Posterior vena cava (tissue), 2 donors: ENCODE data around the gene SRXN1. TPM values are rescaled to one million over a fixed set of nuclear protein-coding genes. Genes with fewer than 3 reads are reported as not detected.
"Not testable (repeated sequence)": the region's sequence is repeated elsewhere in the genome, so short reads cannot be mapped to it uniquely, and the experiment has no call there.

Source experiments
- DNase-seq: peaks from one replicate; pipeline ENCODE4 v3.0.0-alpha.2; 2020; ENCODE audit warnings: low spot score
- intact Hi-C, 2 donors: fragments of 100-400 bp; cut with DNase I; formaldehyde crosslinking; loops; one replicate each; pipeline versions ENCODE4 v1.14.1 to v1.14.2; 2022 to 2023
- long read RNA-seq, 2 donors: library from polyadenylated mRNA; unstranded; transcript quantifications; one replicate each; pipeline ENCODE4 v2.0.0, GENCODE V29; 2020 to 2021
- total RNA-seq, 2 donors: library from RNA; stranded (reverse); fragmentation: NEBNext Ultra II Directional; extraction: Animal tissue kit (Norgen Biotek cat#: 25700); gene quantifications; one replicate each; pipeline ENCODE4 v1.2.1, GENCODE V29; 2021
- donor health status: DM: yes; HTN: yes; CAD: no.
- donor health status: DM: yes; HTN: yes; CAD: no.

SRXN1 gene
- 10 to 100 TPM; 17.9 to 23.4 TPM for total RNA-seq
- long read RNA-seq, donor 1, transcript SRXN1-201 (2 exons, 2,698 nt) = major isoform, 40 of 49 reads
- long read RNA-seq, donor 1, partial matches to known transcripts = 0 of 49 reads
- long read RNA-seq, donor 1, other reads (novel, unspliced or antisense) = 9 of 49 reads
- long read RNA-seq, donor 2, partial matches to known transcripts = 0 of 15 reads
- long read RNA-seq, donor 2, other reads (novel, unspliced or antisense) = 14 of 15 reads

- intact Hi-C loops = no loop called here
Measured at GRCh38 chr20:653110-653589, at the start of gene SRXN1. Gene SRXN1, minus strand, starts transcription at chr20:653200. Its CDS starts 15 bp downstream, at chr20:653185.

GRCh38 chr20:701401-702129 is 48.6 kb upstream of the SRXN1 start:
- intact Hi-C loops = no loop called here
- no peak for DNase-seq

More at GRCh38 chr20:653110-653589, at the start of gene SRXN1:
- DNase-seq = peak; percentile 97

GRCh38 chr20:699811-700338 is 46.9 kb upstream of the SRXN1 start:
- DNase-seq = no peak
- intact Hi-C loops = no loop called here

- DNase-seq = no peak
- intact Hi-C loops = no loop called here
Measured at GRCh38 chr20:699342-699741, 46.3 kb upstream of the SRXN1 start.

- DNase-seq = no peak
- intact Hi-C loops = no loop called here
Measured at GRCh38 chr20:698276-698675, 45.3 kb upstream of the SRXN1 start.

GRCh38 chr20:697826-698225 is 44.8 kb upstream of the SRXN1 start:
- DNase-seq = no peak
- intact Hi-C loops = no loop called here

- intact Hi-C loops = no loop called here
- DNase-seq = no peak
Measured at GRCh38 chr20:695165-695866, 42.3 kb upstream of the SRXN1 start.

GRCh38 chr20:694496-694895 is 41.5 kb upstream of the SRXN1 start:
- intact Hi-C loops = no loop called here
- DNase-seq = no peak

GRCh38 chr20:693786-694185 is 40.8 kb upstream of the SRXN1 start:
- DNase-seq, intact Hi-C loops: not testable (repeated sequence)

GRCh38 chr20:692044-692443 is 39.0 kb upstream of the SRXN1 start:
- intact Hi-C loops = no loop called here
- no peak for DNase-seq

- intact Hi-C loops = no loop called here
- no peak for DNase-seq
Measured at GRCh38 chr20:689947-690346, 36.9 kb upstream of the SRXN1 start.

GRCh38 chr20:689348-689747 is 36.3 kb upstream of the SRXN1 start:
- peak; percentile 46 for DNase-seq
- intact Hi-C loops = no loop called here

- intact Hi-C loops = no loop called here
- DNase-seq = peak; percentile 37
Measured at GRCh38 chr20:688809-689212, 35.8 kb upstream of the SRXN1 start.

GRCh38 chr20:687468-688203 is 34.6 kb upstream of the SRXN1 start:
- intact Hi-C loops = no loop called here
- no peak for DNase-seq

- no peak for DNase-seq
- intact Hi-C loops = no loop called here
Measured at GRCh38 chr20:684676-685319, 31.8 kb upstream of the SRXN1 start.

- DNase-seq = no peak
- intact Hi-C loops = no loop called here
Measured at GRCh38 chr20:682123-682522, 29.1 kb upstream of the SRXN1 start.

- no peak for DNase-seq
- intact Hi-C loops = no loop called here
Measured at GRCh38 chr20:680638-681187, 27.7 kb upstream of the SRXN1 start.

GRCh38 chr20:677957-678356 is 25.0 kb upstream of the SRXN1 start:
- no peak for DNase-seq
- intact Hi-C loops = no loop called here

GRCh38 chr20:676967-677366 is 24.0 kb upstream of the SRXN1 start:
- DNase-seq = no peak
- intact Hi-C loops = no loop called here
